ENCODE data around the gene GAGE12G. TPM values are rescaled to one million over a fixed set of nuclear protein-coding genes. Genes with fewer than 3 reads are reported as not detected.

Gene GAGE12G
- total RNA-seq, 1 donor from 2014 or later, result not detected

DNA sequence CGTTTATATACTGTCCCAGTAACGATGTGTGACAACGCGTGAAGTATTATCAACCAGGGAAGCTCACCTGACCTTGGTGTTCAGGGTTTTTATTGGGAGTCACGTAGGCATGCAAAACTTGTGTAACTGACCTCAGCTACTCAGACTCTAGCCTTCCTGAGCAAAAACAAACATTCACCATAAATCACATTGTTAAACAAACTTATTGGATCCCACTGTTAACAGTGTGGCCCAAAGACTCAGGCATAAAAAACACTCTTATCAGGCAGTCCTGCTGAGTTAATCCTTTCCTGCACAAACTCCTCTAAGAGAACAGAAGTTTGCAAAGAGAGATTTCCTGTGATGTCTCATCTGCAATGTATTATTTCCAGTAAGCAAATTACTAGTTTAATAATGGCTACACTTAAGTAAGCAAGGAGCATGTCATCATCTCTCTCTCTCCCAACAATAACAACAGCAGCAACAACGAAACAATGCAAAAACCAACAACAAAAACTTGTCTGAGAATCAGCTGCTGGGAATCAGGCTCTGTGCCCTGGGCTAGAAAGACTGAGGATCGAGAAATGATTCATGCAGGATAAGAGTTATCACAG is 40.6 kb downstream of the GAGE12G start:
- no peak overlapping the region for H3K27ac Mint-ChIP-seq (ENCODE audit: unreplicated experiment)

DNA sequence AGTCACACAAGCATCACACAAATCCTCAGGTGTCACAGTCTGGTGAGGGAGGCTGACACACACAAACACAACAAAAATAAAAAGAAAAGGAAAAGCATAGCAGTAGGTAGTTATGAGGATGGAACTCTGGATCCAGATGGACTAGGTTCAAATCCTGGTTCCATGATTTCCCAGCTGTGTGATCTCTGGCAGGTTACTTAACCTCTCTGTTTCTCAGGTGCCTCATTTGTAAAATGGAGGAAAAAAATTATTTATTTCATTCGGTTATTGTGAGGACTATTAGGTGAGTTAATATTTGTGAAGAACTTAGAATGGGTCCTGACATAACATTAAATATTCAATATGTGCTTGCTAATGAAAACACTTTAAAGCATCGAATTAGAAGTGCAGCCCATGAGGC is 48.4 kb downstream of the GAGE12G start:
- Mint-ChIP-seq H3K36me3 (ENCODE audit: unreplicated experiment) (no peaks in the 10 kb centered on the region), H3K9me3 (ENCODE audit: unreplicated experiment) (peaks cover 5% of the 10 kb centered on the region), H3K4me1 (ENCODE audit: unreplicated experiment) (no peaks in the 10 kb centered on the region), H3K27me3 (ENCODE audit: unreplicated experiment) (no peaks in the 10 kb centered on the region), H3K27ac (ENCODE audit: unreplicated experiment) (no peak overlapping the region), H3K4me3 (ENCODE audit: unreplicated experiment) (no peak overlapping the region)
- no peak for DNase-seq (ENCODE audit: extremely low spot score, unreplicated experiment)
- no peak for TF ChIP-seq CTCF (IDR thresholded peaks at IDR 0.05)

More for the DNA sequence above, 40.6 kb downstream of the GAGE12G start:
- H3K27me3 Mint-ChIP-seq (ENCODE audit: unreplicated experiment), result peaks cover 6% of the 10 kb centered on the region
- no peak for DNase-seq (ENCODE audit: extremely low spot score, unreplicated experiment)
- no peak overlapping the region for H3K4me3 Mint-ChIP-seq (ENCODE audit: unreplicated experiment)
- no peak for TF ChIP-seq CTCF (IDR thresholded peaks at IDR 0.05)
- no peaks in the 10 kb centered on the region for H3K4me1 Mint-ChIP-seq (ENCODE audit: unreplicated experiment)
- no peaks in the 10 kb centered on the region for H3K36me3 Mint-ChIP-seq (ENCODE audit: unreplicated experiment)
- no peaks in the 10 kb centered on the region for H3K9me3 Mint-ChIP-seq (ENCODE audit: unreplicated experiment)

Other genes starting within 250 kb of the GAGE12G start
- not detected in 2 replicates for gene GAGE12J, start 248.4 kb upstream of the GAGE12G start, total RNA-seq
- gene GAGE13, start 238.8 kb upstream of the GAGE12G start, total RNA-seq, result not detected in 2 replicates
- gene GAGE12C, start 38.2 kb upstream of the GAGE12G start, total RNA-seq, result not detected in 2 replicates
- not detected in 2 replicates for gene GAGE12D, start 28.7 kb upstream of the GAGE12G start, total RNA-seq
- gene GAGE12E, start 19.1 kb upstream of the GAGE12G start, total RNA-seq, result not detected in 2 replicates
- not detected in 2 replicates for gene GAGE12F, start 9.6 kb upstream of the GAGE12G start, total RNA-seq
- not detected in 2 replicates for gene GAGE12H, start 9.5 kb downstream of the GAGE12G start, total RNA-seq
- not detected in 2 replicates for gene GAGE2A, start 19.1 kb downstream of the GAGE12G start, total RNA-seq
- not detected in 2 replicates for gene GAGE1, start 28.6 kb downstream of the GAGE12G start, total RNA-seq
- not detected in 2 replicates for gene PAGE1, start 125.6 kb downstream of the GAGE12G start, total RNA-seq